Tibial artery (tissue), 4 donors: ENCODE measurements around the gene LLGL1.

ENCODE experiments used
- DNase-seq, 2 donors: peaks; one replicate each; pipeline ENCODE4 v3.0.0-alpha.2; 2019
- H3K27ac ChIP-seq, 2 donors: fragments of 200-600 bp; sonication (generic) in 1 of 2; 1 replicate in 1 of 2; 2 replicates in 1 of 2; pipeline ENCODE4 v1.5.1; 2018 to 2019; ENCODE audit warnings: mild to moderate bottlenecking in 1 of 2
- H3K27me3 ChIP-seq, 2 donors: fragments of 200-600 bp; sonication (generic) in 1 of 2; one replicate each; pipeline versions ENCODE4 v1.5.1 to v1.6.0; 2016 to 2019
- H3K36me3 ChIP-seq, 3 donors: fragments of 200-600 bp; sonication (generic) in 2 of 3; one replicate each; pipeline ENCODE4 v1.5.1; 2016 to 2019; ENCODE audit warnings: mild to moderate bottlenecking in 2 of 3
- H3K4me1 ChIP-seq, 4 donors: fragments of 200-600 bp; sonication (generic) in 2 of 4; 1 replicate in 3 of 4; 2 replicates in 1 of 4; pipeline ENCODE4 v1.5.1; 2016 to 2019
- H3K4me3 ChIP-seq, 2 donors: fragments of 200-600 bp; sonication (generic) in 1 of 2; 1 replicate in 1 of 2; 2 replicates in 1 of 2; pipeline ENCODE4 v1.5.1; 2018 to 2019; ENCODE audit warnings: mild to moderate bottlenecking in 2 of 2
- H3K9me3 ChIP-seq, 3 donors: fragments of 200-600 bp; sonication (generic) in 1 of 3; one replicate each; pipeline ENCODE4 v1.5.1; 2016 to 2019
- intact Hi-C: fragments of 100-400 bp; cut with DNase I; formaldehyde crosslinking; loops from one replicate; pipeline ENCODE4 v1.15.0; 2023; ENCODE audit warnings: low total_unique reads
- TF ChIP-seq, protein P1 (sequence below), 2 experiments: fragments of 200-600 bp in 1 of 2; fragments of 450-650 bp in 1 of 2; IDR thresholded peaks; one replicate each; pipeline ENCODE4 v1.5.1; 2017 to 2019; ENCODE audit warnings: antibody characterized with exemption in 2 of 2, mild to moderate bottlenecking in 1 of 2, moderate library complexity in 1 of 2

Gene LLGL1

DNA sequence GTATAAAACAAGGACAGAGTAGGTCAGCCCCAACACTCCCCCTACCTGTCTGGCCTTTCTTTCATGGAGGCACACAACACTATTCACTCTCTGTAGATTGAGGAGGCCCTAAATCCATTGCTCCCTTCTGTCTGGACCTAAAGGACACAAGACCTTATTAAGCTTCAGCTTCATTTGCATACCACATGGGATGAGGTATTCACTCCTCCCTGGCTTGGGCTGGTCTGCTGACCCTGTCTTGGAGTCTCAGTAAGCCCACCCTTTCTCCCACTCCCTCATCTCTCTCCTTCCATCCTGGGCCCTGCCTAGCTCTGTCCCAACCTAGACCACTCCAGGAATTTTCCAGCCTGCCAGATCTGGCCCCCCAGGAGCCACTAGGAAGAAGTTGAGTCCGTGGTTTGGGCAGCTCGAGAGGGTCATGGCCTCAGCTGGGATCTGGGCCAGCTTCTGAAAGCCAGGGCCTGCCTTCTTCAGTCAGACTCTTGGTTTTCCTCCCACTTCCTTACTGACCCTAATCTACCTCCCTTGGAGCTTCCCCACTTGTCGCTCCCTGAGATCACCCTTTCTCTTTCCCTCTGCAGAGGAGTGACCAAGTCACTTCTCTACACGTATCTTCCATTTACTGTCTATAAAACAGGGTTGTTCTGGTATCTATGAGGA lies 6.5 kb upstream of the LLGL1 start:
- no peaks in the 10 kb centered on the region for H3K27me3 ChIP-seq
- H3K36me3 ChIP-seq, result no peaks in the 10 kb centered on the region
- H3K4me3 ChIP-seq, result no peak overlapping the region
- TF ChIP-seq, protein P1, sequence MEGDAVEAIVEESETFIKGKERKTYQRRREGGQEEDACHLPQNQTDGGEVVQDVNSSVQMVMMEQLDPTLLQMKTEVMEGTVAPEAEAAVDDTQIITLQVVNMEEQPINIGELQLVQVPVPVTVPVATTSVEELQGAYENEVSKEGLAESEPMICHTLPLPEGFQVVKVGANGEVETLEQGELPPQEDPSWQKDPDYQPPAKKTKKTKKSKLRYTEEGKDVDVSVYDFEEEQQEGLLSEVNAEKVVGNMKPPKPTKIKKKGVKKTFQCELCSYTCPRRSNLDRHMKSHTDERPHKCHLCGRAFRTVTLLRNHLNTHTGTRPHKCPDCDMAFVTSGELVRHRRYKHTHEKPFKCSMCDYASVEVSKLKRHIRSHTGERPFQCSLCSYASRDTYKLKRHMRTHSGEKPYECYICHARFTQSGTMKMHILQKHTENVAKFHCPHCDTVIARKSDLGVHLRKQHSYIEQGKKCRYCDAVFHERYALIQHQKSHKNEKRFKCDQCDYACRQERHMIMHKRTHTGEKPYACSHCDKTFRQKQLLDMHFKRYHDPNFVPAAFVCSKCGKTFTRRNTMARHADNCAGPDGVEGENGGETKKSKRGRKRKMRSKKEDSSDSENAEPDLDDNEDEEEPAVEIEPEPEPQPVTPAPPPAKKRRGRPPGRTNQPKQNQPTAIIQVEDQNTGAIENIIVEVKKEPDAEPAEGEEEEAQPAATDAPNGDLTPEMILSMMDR (IDR thresholded peaks at IDR 0.05), result no peak
- H3K27ac ChIP-seq, result no peak overlapping the region
- peaks cover 0 to 9% (median 4%) of the 10 kb centered on the region in 4 donors for H3K4me1 ChIP-seq
- DNase-seq, result no peak
- intact Hi-C loops, result loop anchor here (5.0 kb wide), 1 partner anchor 82 kb away; no protein-coding TSS in a partner anchor
- H3K9me3 ChIP-seq, result no peaks in the 10 kb centered on the region

DNA sequence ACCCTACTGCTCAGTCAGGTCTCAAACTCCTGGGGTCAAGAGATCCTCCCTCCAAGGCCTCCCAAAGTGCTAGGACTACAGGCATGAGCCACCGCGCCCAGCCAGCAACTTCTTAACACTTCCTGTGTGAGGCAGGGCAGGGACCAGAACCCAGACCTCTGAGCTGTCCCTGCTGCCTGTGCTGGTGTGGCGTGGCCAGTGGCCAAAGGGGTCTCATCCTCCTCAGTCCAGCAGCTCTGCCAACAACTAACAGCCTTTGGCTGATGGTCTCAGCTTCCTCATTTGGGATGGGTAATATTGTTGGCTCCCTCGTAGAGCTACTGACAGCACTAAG lies 1.4 kb upstream of the LLGL1 start:
- Histone ChIP-seq H3K36me3 (no peaks in the 10 kb centered on the region), H3K9me3 (no peaks in the 10 kb centered on the region), H3K4me3 (no peak overlapping the region), H3K4me1 (peaks cover 0 to 22% (median 18%) of the 10 kb centered on the region in 4 donors), H3K27me3 (no peaks in the 10 kb centered on the region), H3K27ac (no peak overlapping the region)
- peak in 1 of 2 donors; percentile 63 for DNase-seq
- intact Hi-C loops, result no loop called here
- TF ChIP-seq, protein P1 (IDR thresholded peaks at IDR 0.05), result no peak

DNA sequence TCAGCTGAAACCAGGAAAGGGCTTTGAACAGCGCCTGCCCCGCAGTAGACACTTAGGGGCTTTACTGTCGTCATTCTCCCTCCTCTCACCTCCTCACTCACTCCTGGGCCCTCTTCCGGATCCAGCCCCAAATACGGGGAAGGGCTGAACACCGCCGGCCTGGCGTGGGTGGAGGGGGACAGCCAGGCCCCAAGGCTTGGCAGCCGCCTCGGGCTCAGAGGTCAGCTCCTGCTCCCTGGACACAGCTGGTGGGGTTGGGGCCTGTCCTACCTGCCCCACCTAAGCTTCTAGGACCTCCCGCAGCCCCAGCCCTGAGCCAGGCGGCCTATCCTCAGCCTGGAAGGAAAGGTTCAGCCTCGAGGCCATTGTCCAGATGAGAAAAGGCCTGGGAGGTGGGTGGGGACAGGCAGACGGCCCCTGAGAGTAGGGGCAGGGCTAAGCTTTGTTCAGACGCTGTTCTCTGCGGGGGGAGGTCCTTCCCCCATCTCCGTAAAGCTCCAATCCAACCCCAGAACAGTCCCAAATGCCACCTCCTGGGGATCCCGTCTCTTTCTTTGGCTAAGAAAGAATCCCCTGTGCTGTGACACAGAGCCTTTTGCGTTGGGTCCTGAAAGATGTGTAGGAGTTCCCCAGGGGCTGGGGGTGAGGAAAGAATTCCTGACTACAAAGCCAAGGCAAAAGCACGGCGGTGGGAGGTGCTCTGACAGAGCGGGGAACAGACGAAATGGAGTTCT lies 881 bp upstream of the LLGL1 start:
- Histone ChIP-seq H3K9me3 (no peaks in the 10 kb centered on the region), H3K27me3 (no peaks in the 10 kb centered on the region), H3K27ac (peak overlapping the region; percentile 23 to 52), H3K4me1 (peaks cover 0 to 19% (median 16%) of the 10 kb centered on the region in 4 donors), H3K36me3 (no peaks in the 10 kb centered on the region), H3K4me3 (peak overlapping the region; percentile 37 to 76)
- TF ChIP-seq, protein P1 (IDR thresholded peaks at IDR 0.05), result no peak
- intact Hi-C loops, result no loop called here
- peak in 1 of 2 donors; percentile 67 for DNase-seq

DNA sequence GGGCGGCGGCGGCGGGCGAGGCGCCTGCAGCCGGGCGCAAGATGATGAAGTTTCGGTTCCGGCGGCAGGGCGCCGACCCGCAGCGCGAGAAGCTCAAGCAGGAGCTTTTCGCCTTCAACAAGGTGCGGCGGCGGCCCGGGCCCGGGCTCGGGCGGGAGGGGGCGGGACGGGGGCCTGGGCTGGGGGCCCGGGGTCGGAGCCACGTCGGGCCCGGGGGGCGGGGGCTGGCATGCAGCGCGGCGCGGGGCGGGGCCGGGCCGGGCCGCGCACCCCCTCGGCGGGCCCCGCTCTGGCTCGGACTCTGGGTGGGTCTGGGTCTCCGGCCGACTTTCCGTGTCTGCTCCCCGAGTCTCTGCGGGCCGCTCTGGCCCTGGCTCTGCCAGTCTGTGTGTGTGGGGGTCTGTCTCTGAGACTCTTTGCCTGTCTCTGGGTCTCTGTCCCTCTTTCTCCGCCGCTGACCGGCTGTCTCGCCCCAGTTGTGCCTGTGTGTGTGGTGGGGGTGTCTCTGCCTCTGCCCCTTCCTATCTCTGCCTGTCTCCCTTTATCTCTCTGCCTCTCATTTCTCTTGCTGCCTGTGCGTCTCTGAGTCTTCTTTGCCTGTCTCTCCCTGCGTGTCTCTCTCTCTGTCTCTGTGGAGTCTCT lies 328 bp downstream of the LLGL1 start:
- TF ChIP-seq, protein P1 (IDR thresholded peaks at IDR 0.05), result no peak
- H3K36me3 ChIP-seq, result no peaks in the 10 kb centered on the region
- peak overlapping the region; percentile 58 to 65 for H3K27ac ChIP-seq
- H3K4me1 ChIP-seq, result peaks cover 0 to 19% (median 16%) of the 10 kb centered on the region in 4 donors
- peak overlapping the region; percentile 66 to 76 for H3K4me3 ChIP-seq
- intact Hi-C loops, result no loop called here
- DNase-seq, result peak in 1 of 2 donors; percentile 67
- no peaks in the 10 kb centered on the region for H3K9me3 ChIP-seq
- H3K27me3 ChIP-seq, result no peaks in the 10 kb centered on the region

DNA sequence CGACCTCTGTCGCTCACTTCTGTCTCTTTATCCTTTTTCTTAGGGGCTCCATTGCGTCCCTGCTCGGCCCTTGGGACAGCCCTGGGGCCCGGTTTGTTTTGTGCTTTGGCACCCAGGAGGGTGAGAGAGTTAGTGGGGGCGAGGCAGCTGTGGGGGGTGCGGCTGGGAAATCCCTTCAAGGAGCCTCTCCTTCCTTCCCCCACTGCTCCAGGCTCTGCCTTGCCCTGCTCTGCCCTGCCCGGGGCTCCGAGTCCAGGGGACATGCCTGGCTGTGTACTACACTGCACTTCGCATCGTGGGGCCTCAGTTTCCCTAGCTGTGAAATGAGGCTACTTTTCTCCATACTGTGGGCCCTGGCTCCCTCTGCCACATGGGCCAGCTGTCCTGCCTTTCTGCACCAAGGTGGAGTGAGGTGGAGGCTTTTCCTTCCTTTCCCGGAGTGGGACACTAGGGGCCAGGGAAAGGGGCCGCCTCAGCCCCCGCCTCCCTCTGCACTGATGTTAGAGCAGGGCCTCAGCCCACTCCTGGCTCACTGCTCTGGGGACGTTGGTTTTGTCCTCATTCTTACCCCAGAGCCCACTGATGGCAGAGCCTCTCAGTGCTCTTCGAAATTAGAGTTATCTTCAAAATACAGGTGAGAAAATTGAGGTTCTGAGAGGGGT lies 980 bp downstream of the LLGL1 start:
- intact Hi-C loops, result no loop called here
- H3K27me3 ChIP-seq, result no peaks in the 10 kb centered on the region
- no peak for DNase-seq
- H3K36me3 ChIP-seq, result no peaks in the 10 kb centered on the region
- H3K27ac ChIP-seq, result peak overlapping the region; percentile 58 to 65
- TF ChIP-seq, protein P1 (IDR thresholded peaks at IDR 0.05), result no peak
- no peaks in the 10 kb centered on the region for H3K9me3 ChIP-seq
- H3K4me1 ChIP-seq, result peaks cover 0 to 19% (median 16%) of the 10 kb centered on the region in 4 donors
- peak overlapping the region; percentile 66 to 76 for H3K4me3 ChIP-seq
